ENCODE results near the gene G2E3.

The G2E3 gene

DNA sequence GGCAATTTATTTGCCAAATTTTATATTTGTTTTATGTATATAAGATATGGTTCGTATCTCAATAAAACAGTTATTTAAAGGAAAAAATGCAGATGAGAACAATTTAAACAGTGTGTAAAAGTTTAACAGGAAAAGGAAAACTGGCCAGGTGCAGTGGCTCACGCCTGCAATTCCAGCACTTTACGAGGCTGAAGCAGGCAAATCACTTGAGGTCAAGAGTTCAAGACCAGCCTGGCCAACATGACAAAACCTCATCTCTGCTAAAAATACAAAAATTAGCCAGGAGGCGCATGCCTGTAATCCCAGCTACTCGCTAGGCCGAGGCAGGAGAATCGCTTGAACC, 22.3 kb downstream of the G2E3 start:
- H3K4me3 ChIP-seq (replicated peaks in 1 of 2; ENCODE audit: low read depth in 2 of 2, low read length in 2 of 2): no peak overlapping the region
- DNase-seq (ENCODE audit: low read depth in 2 of 2): no peak
- TF ChIP-seq, protein P1, sequence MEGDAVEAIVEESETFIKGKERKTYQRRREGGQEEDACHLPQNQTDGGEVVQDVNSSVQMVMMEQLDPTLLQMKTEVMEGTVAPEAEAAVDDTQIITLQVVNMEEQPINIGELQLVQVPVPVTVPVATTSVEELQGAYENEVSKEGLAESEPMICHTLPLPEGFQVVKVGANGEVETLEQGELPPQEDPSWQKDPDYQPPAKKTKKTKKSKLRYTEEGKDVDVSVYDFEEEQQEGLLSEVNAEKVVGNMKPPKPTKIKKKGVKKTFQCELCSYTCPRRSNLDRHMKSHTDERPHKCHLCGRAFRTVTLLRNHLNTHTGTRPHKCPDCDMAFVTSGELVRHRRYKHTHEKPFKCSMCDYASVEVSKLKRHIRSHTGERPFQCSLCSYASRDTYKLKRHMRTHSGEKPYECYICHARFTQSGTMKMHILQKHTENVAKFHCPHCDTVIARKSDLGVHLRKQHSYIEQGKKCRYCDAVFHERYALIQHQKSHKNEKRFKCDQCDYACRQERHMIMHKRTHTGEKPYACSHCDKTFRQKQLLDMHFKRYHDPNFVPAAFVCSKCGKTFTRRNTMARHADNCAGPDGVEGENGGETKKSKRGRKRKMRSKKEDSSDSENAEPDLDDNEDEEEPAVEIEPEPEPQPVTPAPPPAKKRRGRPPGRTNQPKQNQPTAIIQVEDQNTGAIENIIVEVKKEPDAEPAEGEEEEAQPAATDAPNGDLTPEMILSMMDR (IDR thresholded peaks at IDR 0.05; ENCODE audit: low read depth, low read length): no peak

DNA sequence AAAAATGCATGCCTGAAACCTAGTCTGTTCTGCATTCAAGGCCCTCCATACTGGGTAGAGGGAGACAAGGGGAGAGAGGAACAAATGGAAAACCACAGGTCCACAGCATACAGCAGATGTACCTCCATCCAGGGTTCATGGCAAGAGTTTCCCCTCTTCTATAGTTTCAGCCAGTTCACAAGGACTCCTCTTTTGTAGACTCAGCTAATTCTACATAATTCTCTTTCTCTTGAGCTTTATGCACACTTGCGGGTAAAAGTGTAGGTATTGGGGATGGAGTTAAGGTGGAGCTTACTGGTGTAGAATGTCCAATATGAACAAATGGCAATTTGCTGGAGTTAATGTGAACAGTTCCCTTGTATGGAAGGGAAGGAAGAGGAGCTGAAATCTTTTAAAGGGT, 23.4 kb downstream of the G2E3 start:
- TF ChIP-seq, protein P1 (IDR thresholded peaks at IDR 0.05; ENCODE audit: low read depth, low read length): no peak
- no peak for DNase-seq (ENCODE audit: low read depth in 2 of 2)
- no peak overlapping the region for H3K4me3 ChIP-seq (replicated peaks in 1 of 2; ENCODE audit: low read depth in 2 of 2, low read length in 2 of 2)

DNA sequence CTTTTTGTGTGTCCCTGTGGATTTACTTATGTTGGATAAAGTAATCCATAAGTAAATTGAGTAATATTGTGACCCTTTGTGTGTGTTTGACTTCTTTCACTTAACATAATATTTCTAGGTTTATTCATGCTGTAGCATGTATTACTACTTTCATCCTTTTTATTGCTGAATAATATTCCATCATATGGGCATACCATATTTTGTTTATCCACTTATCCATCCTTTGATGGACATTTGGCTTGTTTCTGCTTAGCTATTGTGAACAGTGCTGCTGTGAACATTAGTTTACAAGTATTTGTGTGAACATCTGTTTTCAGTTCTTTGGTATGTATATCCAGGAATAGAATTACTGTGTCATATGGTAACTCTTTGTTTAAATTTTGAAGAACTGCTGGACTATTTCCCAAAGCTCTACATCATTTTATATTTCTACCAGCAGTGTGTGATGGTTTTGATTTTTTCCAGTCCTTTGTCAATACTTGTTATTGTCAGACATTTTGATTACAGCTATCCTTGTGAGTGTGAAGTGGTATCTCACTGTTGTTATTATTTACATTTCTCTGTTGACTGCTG, 25.2 kb downstream of the G2E3 start:
- TF ChIP-seq, protein P1 (IDR thresholded peaks at IDR 0.05; ENCODE audit: low read depth, low read length): no peak
- no peak for DNase-seq (ENCODE audit: low read depth in 2 of 2)
- H3K4me3 ChIP-seq (replicated peaks in 1 of 2; ENCODE audit: low read depth in 2 of 2, low read length in 2 of 2): no peak overlapping the region

DNA sequence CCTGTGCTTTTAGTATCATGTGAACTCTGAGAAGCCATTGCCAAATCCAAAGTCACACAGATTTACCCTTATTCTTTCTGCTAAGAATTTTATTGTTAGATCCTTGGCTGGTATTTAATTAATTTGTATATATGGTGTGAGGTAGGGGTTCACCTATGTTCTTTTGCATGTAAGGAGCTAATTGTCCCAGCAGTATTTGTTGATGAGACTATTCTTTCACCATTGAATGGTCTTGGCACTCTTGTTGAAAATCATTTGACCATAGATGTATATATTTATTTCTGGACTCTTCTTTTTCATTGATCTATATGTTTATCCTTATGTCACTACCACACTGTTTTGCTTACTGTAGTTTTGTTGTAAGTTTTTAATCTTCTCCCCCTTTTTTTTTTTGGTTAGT, 26.2 kb downstream of the G2E3 start:
- TF ChIP-seq, protein P1 (IDR thresholded peaks at IDR 0.05; ENCODE audit: low read depth, low read length): no peak
- no peak for DNase-seq (ENCODE audit: low read depth in 2 of 2)
- H3K4me3 ChIP-seq (replicated peaks in 1 of 2; ENCODE audit: low read depth in 2 of 2, low read length in 2 of 2): no peak overlapping the region

DNA sequence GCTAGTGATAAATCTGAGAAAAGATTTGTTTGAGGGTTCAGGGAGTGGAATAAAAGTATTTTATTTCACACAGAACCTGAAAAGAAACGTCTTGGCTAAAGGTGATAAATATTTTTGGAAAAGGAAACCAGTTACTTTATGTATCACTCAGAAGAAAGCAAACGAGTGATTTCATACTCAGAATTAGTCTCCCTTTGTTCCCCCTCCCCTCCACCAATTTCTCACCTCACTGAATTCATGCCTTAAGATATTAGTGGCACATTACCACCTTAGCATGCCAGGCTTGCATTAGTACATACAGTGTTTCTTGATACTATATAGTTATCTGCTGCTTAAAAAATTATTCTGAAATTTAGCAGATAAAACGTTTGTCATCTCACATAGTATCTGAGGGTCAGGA, 28.2 kb downstream of the G2E3 start:
- TF ChIP-seq, protein P1 (IDR thresholded peaks at IDR 0.05; ENCODE audit: low read depth, low read length): no peak
- H3K4me3 ChIP-seq (replicated peaks in 1 of 2; ENCODE audit: low read depth in 2 of 2, low read length in 2 of 2): no peak overlapping the region
- no peak for DNase-seq (ENCODE audit: low read depth in 2 of 2)

DNA sequence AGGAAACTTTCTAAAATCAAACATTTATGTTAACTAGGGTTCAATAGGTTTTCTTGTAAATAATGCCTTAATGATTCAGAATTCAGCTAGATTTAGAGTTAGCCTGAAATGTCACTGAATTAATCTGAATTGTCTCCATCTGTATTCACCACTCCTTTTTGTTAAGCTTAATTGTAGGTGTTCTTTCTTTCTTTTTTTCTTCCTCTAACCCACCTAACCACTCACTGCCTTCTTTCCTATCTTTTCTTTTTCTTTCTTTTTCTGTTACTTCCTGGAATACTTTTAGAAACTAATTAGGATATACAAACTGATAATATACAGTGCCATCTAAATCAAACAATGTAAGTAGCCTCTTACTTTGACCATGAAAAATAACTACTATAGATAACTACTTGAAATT, 29.9 kb downstream of the G2E3 start:
- TF ChIP-seq, protein P1 (IDR thresholded peaks at IDR 0.05; ENCODE audit: low read depth, low read length): no peak
- H3K4me3 ChIP-seq (replicated peaks in 1 of 2; ENCODE audit: low read depth in 2 of 2, low read length in 2 of 2): no peak overlapping the region
- no peak for DNase-seq (ENCODE audit: low read depth in 2 of 2)

DNA sequence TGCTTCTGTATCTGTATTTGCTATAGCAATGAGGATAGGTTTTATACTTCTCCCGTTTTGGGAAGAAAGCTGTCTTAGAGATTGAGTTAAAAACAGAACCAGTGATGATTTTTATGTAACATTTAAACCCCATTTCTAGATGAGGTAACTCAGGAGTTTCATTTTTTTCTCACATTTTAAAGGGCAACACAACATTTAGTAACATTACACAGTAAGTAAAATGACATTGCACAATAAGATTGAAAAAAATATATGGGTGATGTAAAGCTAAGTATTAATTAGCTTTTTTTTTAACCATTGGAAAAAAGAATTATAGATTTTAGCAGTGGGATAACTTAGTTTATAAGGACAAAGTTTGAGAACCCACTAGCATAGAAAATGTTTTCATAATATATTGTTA, 38.0 kb downstream of the G2E3 start:
- no peak overlapping the region for H3K4me3 ChIP-seq (replicated peaks in 1 of 2; ENCODE audit: low read depth in 2 of 2, low read length in 2 of 2)
- TF ChIP-seq, protein P1 (IDR thresholded peaks at IDR 0.05; ENCODE audit: low read depth, low read length): no peak
- no peak for DNase-seq (ENCODE audit: low read depth in 2 of 2)

Data from cardiac fibroblast (primary cell).